Adrenal gland (tissue), 12 donors: ENCODE results near the gene POU2F3. TPM values are rescaled to one million over a fixed set of nuclear protein-coding genes. Genes with fewer than 3 reads are reported as not detected.

Experiments
- DNase-seq, 7 donors: peaks; one replicate each; pipeline ENCODE4 v3.0.0-alpha.2; 2019 to 2020
- H3K27ac ChIP-seq, 5 donors: fragments of 200-600 bp; sonication (generic) in 4 of 5; 1 replicate in 3 of 5; 2 replicates in 2 of 5; pipeline versions ENCODE4 v1.5.1 to v1.8.0; 2016 to 2020; ENCODE audit warnings: mild to moderate bottlenecking in 1 of 5
- H3K27me3 ChIP-seq: fragments of 200-600 bp; 2 replicates; pipeline ENCODE4 v1.8.0; 2021
- H3K36me3 ChIP-seq, 2 donors: fragments of 200-600 bp; replicated peaks in 1 of 2; 1 replicate in 1 of 2; 2 replicates in 1 of 2; pipeline versions ENCODE4 v1.5.1 to v1.8.0; 2018 to 2022
- H3K4me1 ChIP-seq, 2 donors: fragments of 200-600 bp; replicated peaks in 1 of 2; 1 replicate in 1 of 2; 2 replicates in 1 of 2; pipeline versions ENCODE4 v1.5.1 to v1.8.0; 2018 to 2021
- H3K4me3 ChIP-seq, 4 donors: fragments of 200-600 bp; sonication (generic) in 3 of 4; one replicate each; pipeline ENCODE4 v1.5.1; 2016 to 2018
- H3K9me3 ChIP-seq, 3 donors: fragments of 200-600 bp; sonication (generic) in 1 of 3; replicated peaks in 1 of 3; 1 replicate in 2 of 3; 2 replicates in 1 of 3; pipeline versions ENCODE4 v1.5.1 to v1.8.0; 2016 to 2021
- CTCF ChIP-seq, 6 experiments: fragments of 450-650 bp in 4 of 6; fragments of 200-600 bp in 2 of 6; sonication (generic) in 1 of 6; IDR thresholded peaks; 1 replicate in 5 of 6; 2 replicates in 1 of 6; pipeline versions ENCODE4 v1.5.1 to v1.8.0; 2016 to 2021; ENCODE audit warnings: antibody characterized with exemption in 6 of 6, mild to moderate bottlenecking in 2 of 6, moderate library complexity in 1 of 6
- POLR2A ChIP-seq, 2 donors: fragments of 450-650 bp; IDR thresholded peaks; one replicate each; pipeline ENCODE4 v1.6.1; 2017; ENCODE audit warnings: antibody characterized with exemption in 2 of 2, mild to moderate bottlenecking in 2 of 2, moderate library complexity in 1 of 2
- WGBS, 4 donors: extraction: QIAGEN DNeasy Blood & Tissue Kit in 2 of 4; methylation state at CpG; one replicate each; pipeline versions ENCODE4 v1.1.5 to v1.1.7; 2013 to 2017; 5-methylcytosine and 5-hydroxymethylcytosine counted together
- intact Hi-C, 2 donors: fragments of 100-400 bp; cut with DNase I; formaldehyde crosslinking; loops; one replicate each; pipeline versions ENCODE4 v1.14.1 to v1.15.0; 2022 to 2023
- polyA plus RNA-seq, 3 donors: library from polyadenylated mRNA; stranded (reverse); fragments of 200-250 nt in 2 of 3; fragments of 350-450 nt in 1 of 3; fragmentation: Illumina TruSeq in 1 of 3; extraction: RNeasy Lipid Tissue Mini Kit (QIAGEN cat#74804) in 1 of 3; gene quantifications; one replicate each; pipeline ENCODE4 v1.2.3, GENCODE V29; 2013 to 2014
- total RNA-seq, 9 donors: library from RNA; depleted of rRNA in 4 of 9; stranded (reverse); fragments of >200 nt in 4 of 9; fragments of 120-200 nt in 1 of 9; fragmentation: NEBNext Ultra II Directional in 1 of 9; extraction: Animal tissue kit (Norgen Biotek cat#: 25700) in 1 of 9; gene quantifications; one replicate each; pipeline versions ENCODE4 v1.1.0 to v1.2.4, GENCODE V29; 2013 to 2023
- donor health status: healthy with polysubstance abuse.
- donor health status: Bipolar disorder and iron deficiency.
- donor health status: DM: yes; HTN: yes; CAD: no.
- donor health status: DM: no; HTN: no; CAD: no.
- donor health status: DM: no; HTN: no; CAD: no.
- donor health status: DM: yes; HTN: yes; CAD: no.

The POU2F3 gene
- total and polyA plus RNA-seq, 12 donors, result 0.07 to 1.4 (median 0.17) TPM; not detected in 3

GRCh38 chr11:120304526-120304925 is 64.6 kb downstream of the POU2F3 start:
- intact Hi-C loops, result loop anchor here in 1 of 2 donors (5.0 kb wide), 2 partner anchors 72 to 132 kb away; no protein-coding TSS in a partner anchor
- H3K36me3 ChIP-seq, result no peaks in the 10 kb centered on the region
- H3K27me3 ChIP-seq, result no peaks in the 10 kb centered on the region
- DNase-seq, result no peak
- H3K9me3 ChIP-seq, result no peaks in the 10 kb centered on the region
- no peak for TF ChIP-seq POLR2A (IDR thresholded peaks at IDR 0.05)
- TF ChIP-seq CTCF (IDR thresholded peaks at IDR 0.05), result no peak
- H3K27ac ChIP-seq, result no peak overlapping the region
- H3K4me1 ChIP-seq, result peaks cover 0 to 4% of the 10 kb centered on the region in 2 donors
- H3K4me3 ChIP-seq, result no peak overlapping the region

- DNase-seq, result no peak
- WGBS, 4 donors, result 79 to 88% (median 85%) methylated on average over 9 to 12 of the region's 12 CpGs
- TF ChIP-seq POLR2A (IDR thresholded peaks at IDR 0.05) (no peak), CTCF (IDR thresholded peaks at IDR 0.05) (no peak)
- Histone ChIP-seq H3K4me1 (no peaks in the 10 kb centered on the region), H3K9me3 (no peaks in the 10 kb centered on the region), H3K4me3 (no peak overlapping the region), H3K27ac (no peak overlapping the region), H3K27me3 (no peaks in the 10 kb centered on the region), H3K36me3 (no peaks in the 10 kb centered on the region)
- intact Hi-C loops, result no loop called here
Measured at GRCh38 chr11:120305286-120305685, 65.3 kb downstream of the POU2F3 start.

DNA sequence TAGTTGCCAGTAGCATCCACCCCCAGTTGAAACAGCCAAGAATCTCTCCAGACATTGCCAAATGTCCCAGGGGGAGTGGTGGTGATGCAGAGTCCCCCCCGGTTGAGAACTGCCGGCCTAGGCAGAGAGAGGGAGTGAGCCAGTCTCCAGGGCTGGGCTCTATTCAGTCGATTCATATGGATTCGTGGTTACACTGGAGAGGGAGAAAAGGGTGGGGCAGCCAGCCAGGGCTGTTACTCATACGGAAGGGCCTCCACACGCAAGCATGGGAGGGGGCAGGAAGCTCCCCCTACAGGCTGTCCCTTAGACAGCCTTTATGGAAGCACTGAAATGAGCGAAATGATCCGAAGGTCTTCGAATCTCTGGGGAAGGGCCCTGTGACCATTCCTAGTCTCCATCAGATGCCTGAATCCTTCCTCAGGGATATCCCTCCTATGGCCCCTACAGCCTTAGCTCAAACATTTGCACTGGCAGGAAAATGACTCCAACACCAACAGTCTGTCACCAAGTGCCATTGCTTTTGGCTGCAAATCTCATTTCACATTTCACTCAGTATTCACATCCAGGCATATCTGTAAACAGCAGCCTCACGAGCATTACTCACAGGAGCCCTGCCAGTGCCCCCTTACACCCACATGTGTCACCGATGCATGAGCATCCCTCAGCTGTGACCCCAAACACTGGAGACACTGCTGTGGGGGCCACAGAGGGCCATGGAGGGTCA is 66.7 kb downstream of the POU2F3 start:
- Histone ChIP-seq H3K9me3 (no peaks in the 10 kb centered on the region), H3K27me3 (no peaks in the 10 kb centered on the region), H3K36me3 (no peaks in the 10 kb centered on the region), H3K4me3 (no peak overlapping the region), H3K4me1 (no peaks in the 10 kb centered on the region), H3K27ac (no peak overlapping the region)
- intact Hi-C loops, result no loop called here
- 48 to 56% (median 54%) methylated on average over 11 of the region's 11 CpGs for WGBS, 4 donors
- DNase-seq, result peak in 5 of 7 donors; percentile 57 to 76 (median 69)
- no peak for TF ChIP-seq POLR2A (IDR thresholded peaks at IDR 0.05)
- TF ChIP-seq CTCF (IDR thresholded peaks at IDR 0.05), result peak in 1 of 6 experiments; percentile 9

- H3K4me3 ChIP-seq, result no peak overlapping the region
- no peaks in the 10 kb centered on the region for H3K36me3 ChIP-seq
- H3K4me1 ChIP-seq, result no peaks in the 10 kb centered on the region
- TF ChIP-seq POLR2A (IDR thresholded peaks at IDR 0.05), result no peak
- no peak for TF ChIP-seq CTCF (IDR thresholded peaks at IDR 0.05)
- no peak for DNase-seq
- no peak overlapping the region for H3K27ac ChIP-seq
- intact Hi-C loops, result no loop called here
- 83 to 95% (median 89%) methylated on average over 9 to 11 of the region's 11 CpGs for WGBS, 4 donors
- H3K27me3 ChIP-seq, result no peaks in the 10 kb centered on the region
- no peaks in the 10 kb centered on the region for H3K9me3 ChIP-seq
Measured at GRCh38 chr11:120307476-120307875, 67.5 kb downstream of the POU2F3 start.
